IMR-90 (cell line): ENCODE data around the gene NDUFAF8. TPM values are rescaled to one million over a fixed set of nuclear protein-coding genes. Genes with fewer than 3 reads are reported as not detected.
A peak's percentile ranks its signal among the peaks of the same experiment; 100 is the strongest.

Experiments
- ATAC-seq: fragments of 200-7000 bp; cut with Tn5 transposase; 2 replicates; pipeline ENCODE4 v1.9.1; 2020; ENCODE audit warnings: low read depth, mild to moderate bottlenecking, moderate library complexity
- BruUV-seq: library from RNA; stranded (reverse); fragments of 400-500 nt; replicated peaks from 2 replicates; lab custom pipeline; 2021; lab: Mats Ljungman, UMichigan
- CTCF ChIA-PET: fragments of 300-600 bp; formaldehyde crosslinking; extraction: SDS; loops from one replicate; lab custom pipeline; 2021; ENCODE audit warnings: antibody characterized with exemption; lab: Yijun Ruan, JAX
- POLR2A ChIA-PET: fragments of 300-600 bp; sonication (Branson Sonifier 250); formaldehyde crosslinking; loops from one replicate; lab custom pipeline; 2022; ENCODE audit warnings: antibody characterized with exemption; ENCODE audit not compliant: unreplicated experiment; lab: Charles Lee
- DNase-seq: peaks from one replicate; pipeline ENCODE4 v3.0.0; 2013
- H2AFZ ChIP-seq: replicated peaks from 2 replicates; pipeline ENCODE3; 2013; ENCODE audit warnings: low read length, mild to moderate bottlenecking; ENCODE audit not compliant: poor library complexity
- H2AK5ac ChIP-seq: 2 replicates; pipeline ENCODE4 v1.6.1; 2013; ENCODE audit warnings: low read depth, low read length, inconsistent platforms
- H2AK9ac ChIP-seq: replicated peaks from 2 replicates; pipeline ENCODE3; 2013; ENCODE audit warnings: mild to moderate bottlenecking, low read depth, low read length, moderate library complexity; ENCODE audit not compliant: poor library complexity
- H2BK120ac ChIP-seq: 2 replicates; pipeline ENCODE4 v1.6.1; 2013; ENCODE audit warnings: low read depth, low read length, inconsistent platforms
- H2BK15ac ChIP-seq: 3 replicates; pipeline ENCODE4 v1.6.1; 2013; ENCODE audit warnings: low read depth, low read length, inconsistent platforms
- H2BK20ac ChIP-seq: 2 replicates; pipeline ENCODE4 v1.6.1; 2013; ENCODE audit warnings: low read depth, mild to moderate bottlenecking, inconsistent platforms, low read length, moderate library complexity
- H2BK5ac ChIP-seq: 2 replicates; pipeline ENCODE4 v1.6.1; 2013; ENCODE audit warnings: mild to moderate bottlenecking, low read depth, low read length, inconsistent platforms; ENCODE audit not compliant: poor library complexity, severe bottlenecking
- H3K14ac ChIP-seq: replicated peaks from 2 replicates; pipeline ENCODE4 v1.6.1; 2013; ENCODE audit warnings: low read depth, low read length, inconsistent platforms
- H3K18ac ChIP-seq: 2 replicates; pipeline ENCODE4 v1.6.1; 2013; ENCODE audit warnings: low read depth, low read length, control low read depth
- H3K23ac ChIP-seq: 2 replicates; pipeline ENCODE4 v1.6.1; 2013; ENCODE audit warnings: low read depth, low read length, inconsistent platforms
- H3K27ac ChIP-seq: 2 replicates; pipeline ENCODE4 v1.5.1; 2013; ENCODE audit warnings: mild to moderate bottlenecking, control low read depth, low read length; ENCODE audit not compliant: insufficient read depth
- H3K27me3 ChIP-seq: 2 replicates; pipeline ENCODE4 v1.6.1; 2013; ENCODE audit warnings: low read length; ENCODE audit not compliant: control insufficient read depth, insufficient read depth
- H3K36me3 ChIP-seq: 2 replicates; pipeline ENCODE4 v1.6.1; 2013; ENCODE audit warnings: low read length, mixed read lengths; ENCODE audit not compliant: control insufficient read depth, insufficient read depth
- H3K4ac ChIP-seq: 2 replicates; pipeline ENCODE4 v1.6.1; 2013; ENCODE audit warnings: low read depth, low read length, inconsistent platforms
- H3K4me1 ChIP-seq: 2 replicates; pipeline ENCODE4 v1.6.1; 2013; ENCODE audit warnings: low read length, mixed read lengths; ENCODE audit not compliant: control insufficient read depth, insufficient read depth
- H3K4me2 ChIP-seq: 2 replicates; pipeline ENCODE4 v1.6.1; 2013; ENCODE audit warnings: low read depth, mild to moderate bottlenecking, control low read depth, low read length, moderate library complexity
- H3K4me3 ChIP-seq: 2 replicates; pipeline ENCODE4 v1.5.1; 2013; ENCODE audit warnings: low read depth, mild to moderate bottlenecking, control low read depth, low read length, moderate library complexity; ENCODE audit not compliant: insufficient read depth
- H3K56ac ChIP-seq: 2 replicates; pipeline ENCODE4 v1.6.1; 2013; ENCODE audit warnings: low read length, inconsistent platforms; ENCODE audit not compliant: insufficient read depth; ENCODE audit errors: extremely low read depth
- H3K79me1 ChIP-seq, 2 experiments: 2 replicates each; pipeline ENCODE4 v1.6.1; 2013; ENCODE audit warnings: low read length in 2 of 2, inconsistent platforms in 1 of 2, low read depth in 1 of 2
- H3K9ac ChIP-seq: 2 replicates; pipeline ENCODE4 v1.6.1; 2013; ENCODE audit warnings: low read depth, low read length, control low read depth
- H3K9me1 ChIP-seq: 2 replicates; pipeline ENCODE4 v1.6.1; 2013; ENCODE audit warnings: low read length, inconsistent platforms; ENCODE audit not compliant: insufficient read depth
- H3K9me3 ChIP-seq: 2 replicates; pipeline ENCODE4 v1.6.1; 2013; ENCODE audit warnings: low read length; ENCODE audit not compliant: control insufficient read depth, insufficient read depth
- H4K20me1 ChIP-seq: 2 replicates; pipeline ENCODE4 v1.6.1; 2013; ENCODE audit warnings: low read length, inconsistent platforms; ENCODE audit not compliant: insufficient read depth
- H4K5ac ChIP-seq: 2 replicates; pipeline ENCODE4 v1.6.1; 2013; ENCODE audit warnings: mild to moderate bottlenecking, low read depth, low read length, control low read depth
- H4K8ac ChIP-seq, 2 experiments: 2 replicates each; pipeline ENCODE4 v1.6.1; 2013; ENCODE audit warnings: low read depth in 2 of 2, low read length in 2 of 2, control low read depth in 1 of 2, inconsistent platforms in 1 of 2
- H4K91ac ChIP-seq: 2 replicates; pipeline ENCODE4 v1.6.1; 2013; ENCODE audit warnings: low read depth, low read length, inconsistent platforms; ENCODE audit not compliant: insufficient read depth
- BHLHE40 ChIP-seq: fragments of 150-350 bp; IDR thresholded peaks from 2 replicates; pipeline ENCODE4 v1.6.1; 2016; ENCODE audit warnings: mild to moderate bottlenecking, low read depth, low read length
- CEBPB ChIP-seq: IDR thresholded peaks from 2 replicates; pipeline ENCODE4 v1.6.1; 2012; ENCODE audit warnings: low read depth, low read length, improper control_type of control experiment
- FOS ChIP-seq: fragments of 150-350 bp; IDR thresholded peaks from 2 replicates; pipeline ENCODE4 v1.6.1; 2016; ENCODE audit warnings: low read depth, low read length
- MAFK ChIP-seq: IDR thresholded peaks from 2 replicates; pipeline ENCODE4 v1.6.1; 2012; ENCODE audit warnings: low read depth, low read length, improper control_type of control experiment
- MAZ ChIP-seq: IDR thresholded peaks from 2 replicates; pipeline ENCODE4 v1.6.1; 2012; ENCODE audit warnings: low read depth, mild to moderate bottlenecking, low read length, improper control_type of control experiment, moderate library complexity, borderline replicate concordance
- MXI1 ChIP-seq: IDR thresholded peaks from 2 replicates; pipeline ENCODE4 v1.6.1; 2012; ENCODE audit warnings: low read depth, mild to moderate bottlenecking, low read length, moderate library complexity, borderline replicate concordance
- NFE2L2 ChIP-seq: fragments of 150-350 bp; IDR thresholded peaks from 2 replicates; pipeline ENCODE4 v1.6.1; 2016; ENCODE audit warnings: low read depth, mild to moderate bottlenecking, low read length
- POLR2A ChIP-seq: IDR thresholded peaks from 2 replicates; pipeline ENCODE4 v1.6.1; 2012; ENCODE audit warnings: mild to moderate bottlenecking, low read depth, low read length
- RAD21 ChIP-seq: IDR thresholded peaks from 2 replicates; pipeline ENCODE4 v1.6.1; 2012; ENCODE audit warnings: low read length, improper control_type of control experiment
- RCOR1 ChIP-seq: IDR thresholded peaks from 2 replicates; pipeline ENCODE4 v1.6.1; 2012; ENCODE audit warnings: mild to moderate bottlenecking, low read length, improper control_type of control experiment; ENCODE audit not compliant: insufficient replicate concordance
- SMC3 ChIP-seq: fragments of 150-350 bp; IDR thresholded peaks from 2 replicates; pipeline ENCODE4 v1.6.1; 2016; ENCODE audit warnings: low read depth, mild to moderate bottlenecking, antibody characterized with exemption, low read length, moderate library complexity
- WGBS, 2 experiments: methylation state at CpG; one replicate each; pipeline versions ENCODE4 v1.1.5 to v1.1.7; 2013; ENCODE audit warnings: missing lambda C conversion rate in 2 of 2; ENCODE audit not compliant: insufficient read length in 1 of 2; ENCODE audit errors: extremely low coverage in 2 of 2; 5-methylcytosine and 5-hydroxymethylcytosine counted together
- dilution Hi-C: fragments of 300-500 bp; cut with HindIII; formaldehyde crosslinking; loops from one replicate; pipeline ENCODE4 v1.14.3; 2018; ENCODE audit warnings: low sequenced_read_pairs; ENCODE audit not compliant: unreplicated experiment
- in situ Hi-C: fragments of 300-500 bp; cut with MboI; formaldehyde crosslinking; loops from 3 replicates; pipeline ENCODE4 v1.14.3; 2019; ENCODE audit warnings: low sequenced_read_pairs, inconsistent platforms, mixed read lengths
- intact Hi-C: fragments of 100-400 bp; cut with micrococcal nuclease; formaldehyde crosslinking; loops from 2 replicates; pipeline ENCODE4 v1.10.0; 2022
- polyA plus RNA-seq, 3 experiments: library from polyadenylated mRNA; depleted of rRNA; stranded (reverse); fragments of >200 nt; gene quantifications; 2 replicates each; pipeline ENCODE4 v1.2.3, GENCODE V29; 2012; ENCODE audit warnings: low replicate concordance in 1 of 3
- total RNA-seq: library from RNA; depleted of rRNA; stranded (reverse); fragments of >200 nt; gene quantifications from 2 replicates; pipeline ENCODE4 v1.2.3, GENCODE V29; 2012

Gene NDUFAF8
- total and polyA plus RNA-seq, 2 of the 4 experiments (the other 2 are of a cell fraction) = 11.1 to 65.0 TPM

DNA sequence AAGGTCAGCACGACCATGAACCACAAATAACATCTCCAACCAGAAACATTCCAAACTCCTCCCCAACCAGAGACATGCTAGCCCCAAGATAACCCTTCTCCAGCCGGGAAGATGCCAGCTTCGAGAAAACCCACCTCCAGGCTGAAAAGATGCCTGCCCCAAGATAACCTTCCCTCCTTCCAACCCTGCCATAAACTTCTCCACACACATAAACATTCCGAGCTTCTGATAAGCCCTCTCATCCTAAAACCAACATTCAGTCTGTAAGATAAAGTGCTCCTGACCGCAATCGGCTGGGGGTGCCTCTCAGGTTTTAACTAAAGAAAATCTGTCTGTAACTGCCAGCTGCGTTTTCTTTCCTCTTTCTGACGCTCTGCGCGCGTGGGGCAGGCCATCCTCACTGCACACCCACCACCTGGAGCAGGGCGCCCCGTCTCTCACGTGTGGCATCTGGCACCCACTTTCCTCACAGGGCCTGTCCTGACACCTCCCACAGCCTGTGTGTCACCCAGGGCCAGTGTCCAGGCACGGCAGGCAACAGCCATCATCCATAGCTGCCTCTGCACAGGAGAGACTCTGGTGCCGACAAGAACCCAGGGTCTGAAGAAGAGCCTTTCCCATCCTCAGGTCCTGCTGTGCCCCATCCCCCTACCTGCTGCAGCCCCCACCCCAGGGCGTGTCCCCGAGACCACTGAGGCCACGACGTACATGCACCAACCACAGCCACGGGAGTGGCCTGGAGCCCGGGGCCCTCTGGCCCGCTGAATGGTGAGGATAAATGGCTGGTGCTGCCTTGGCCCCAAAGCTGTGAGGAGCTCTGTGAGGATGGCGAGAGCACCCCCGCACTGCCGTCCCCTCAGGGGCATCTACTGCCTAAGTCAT lies 3.9 kb upstream of the NDUFAF8 start (continued):
- no peak for TF ChIP-seq MXI1

DNA sequence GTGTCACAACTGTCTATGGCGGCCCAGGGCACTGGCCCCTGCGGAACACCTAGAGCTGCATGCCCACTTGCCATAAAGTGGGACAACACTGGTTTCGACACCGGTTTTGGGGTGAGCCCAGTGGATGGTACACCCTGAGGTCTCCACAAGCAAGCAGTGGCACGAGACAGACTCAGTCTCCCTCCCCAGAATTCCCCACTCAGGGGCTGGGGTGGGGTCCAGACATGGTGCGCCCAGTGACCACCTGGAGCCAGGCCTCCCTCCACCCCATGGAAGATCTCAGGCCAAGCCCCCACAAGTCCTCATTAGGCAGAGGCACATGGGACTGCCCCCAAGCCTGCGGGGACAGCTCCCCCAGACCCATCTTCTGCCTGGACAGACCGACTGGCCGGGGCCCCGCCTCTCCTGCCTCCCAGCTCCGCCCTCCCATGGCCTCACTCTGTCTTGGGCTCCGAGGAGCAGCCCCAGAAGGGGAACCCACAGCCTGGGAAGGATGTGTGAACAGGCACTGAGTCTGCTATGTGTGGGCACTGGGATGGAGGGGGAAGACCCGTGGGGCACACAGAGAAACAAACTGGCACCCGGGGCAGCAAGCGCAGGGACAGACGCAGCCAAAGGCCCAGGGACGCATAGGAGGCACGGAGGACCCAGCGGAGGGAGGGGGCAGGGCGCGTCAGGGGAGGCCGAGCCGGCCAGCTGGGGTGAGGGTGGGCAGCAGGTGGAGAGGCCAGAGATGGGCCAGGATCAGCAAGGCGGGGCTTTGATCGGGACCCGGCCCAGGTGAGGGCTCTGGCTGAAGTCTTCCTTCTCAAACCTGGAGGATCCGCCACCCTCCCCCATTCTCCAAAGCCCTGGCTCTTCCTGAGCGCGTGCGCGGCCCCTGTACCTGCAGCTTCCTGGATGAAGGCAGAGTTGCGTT lies 3.0 kb upstream of the NDUFAF8 start:
- ATAC-seq (no peak), DNase-seq (no peak)
- Histone ChIP-seq H2BK120ac (no peak overlapping the region), H3K14ac (no peak overlapping the region), H2BK5ac (no peak overlapping the region), H3K9ac (no peak overlapping the region), H3K56ac (no peak overlapping the region), H3K9me1 (peaks cover 8% of the 10 kb centered on the region; the same call in 1 of the 2 replicates), H2BK20ac (no peak overlapping the region), H3K4ac (no peak overlapping the region), H4K8ac (no peak overlapping the region), H2AK5ac (no peak overlapping the region; the same call in 1 of the 2 replicates), H3K79me1 (peaks cover 30 to 66% of the 10 kb centered on the region in 2 experiments), H3K4me1 (peaks cover 12% of the 10 kb centered on the region), H3K4me2 (no peak overlapping the region), H2AK9ac (peak overlapping the region; percentile 61), H3K23ac (no peak overlapping the region), H3K36me3 (peaks cover 17% of the 10 kb centered on the region), H3K18ac (no peak overlapping the region), H4K5ac (no peak overlapping the region), H3K27me3 (no peaks in the 10 kb centered on the region), H3K27ac (no peak overlapping the region), H3K4me3 (no peak overlapping the region), H2BK15ac (no peak overlapping the region), H4K20me1 (peaks cover 35% of the 10 kb centered on the region), H2AFZ (no peak overlapping the region), H3K9me3 (no peaks in the 10 kb centered on the region), H4K91ac (no peak overlapping the region)
- TF ChIP-seq BHLHE40 = no peak
- no peak for TF ChIP-seq RCOR1
- TF ChIP-seq FOS = no peak
- TF ChIP-seq MXI1 = no peak
- TF ChIP-seq MAFK = no peak
- TF ChIP-seq SMC3 = no peak
- TF ChIP-seq CEBPB = no peak
- TF ChIP-seq MAZ = no peak
- TF ChIP-seq NFE2L2 = no peak
- no peak for TF ChIP-seq POLR2A
- no peak for TF ChIP-seq RAD21
- in situ Hi-C loops (no loop called here), dilution Hi-C loops (no loop called here), intact Hi-C loops (no loop called here)
- ChIA-PET POLR2A (no interaction called here), CTCF (no interaction called here)
- WGBS, 2 experiments = 84% methylated on average over 4 of the region's 32 CpGs; no CpG with 5 or more reads in 1 of the 2 experiments
- BruUV-seq = no TSS peak
